ENCODE measurements around the gene CCNB2.

The CCNB2 gene

GRCh38 chr15:59104912-59105732 lies at the start of gene CCNB2:
CCNB2 (plus strand) TSS chr15:59105146; CDS start chr15:59105269, 123 bp downstream.
- peaks cover 32% of the 10 kb centered on the region for H3K79me2 ChIP-seq (ENCODE audit: control insufficient read depth, insufficient read depth, low read length, unreplicated experiment)
- H2AFZ ChIP-seq (ENCODE audit: low read length, unreplicated experiment), result peak within 1 kb of the TSS; percentile 81

GRCh38 chr15:59059076-59059597 lies 45.8 kb upstream of the CCNB2 start:
- Histone ChIP-seq H3K27me3 (ENCODE audit: insufficient read depth, low read length) (no peaks in the 10 kb centered on the region), H2AFZ (ENCODE audit: low read length, unreplicated experiment) (no peak overlapping the region), H3K36me3 (ENCODE audit: insufficient read depth, low read length) (peaks cover 32% of the 10 kb centered on the region), H3K4me1 (ENCODE audit: control insufficient read depth, insufficient read depth, low read length, unreplicated experiment) (no peaks in the 10 kb centered on the region), H3K79me2 (ENCODE audit: control insufficient read depth, insufficient read depth, low read length, unreplicated experiment) (no peaks in the 10 kb centered on the region), H3K27ac (ENCODE audit: low read depth, low read length) (no peak overlapping the region), H3K4me3 (ENCODE audit: low read depth, low read length) (no peak overlapping the region)

More at GRCh38 chr15:59104912-59105732, at the start of gene CCNB2:
- H3K36me3 ChIP-seq (ENCODE audit: insufficient read depth, low read length), result peaks cover 14% of the 10 kb centered on the region; the same call in 1 of the 2 replicates
- peak within 1 kb of the TSS; percentile 68 for H3K27ac ChIP-seq (ENCODE audit: low read depth, low read length)
- H3K27me3 ChIP-seq (ENCODE audit: insufficient read depth, low read length), result no peaks in the 10 kb centered on the region
- peaks cover 8% of the 10 kb centered on the region for H3K4me1 ChIP-seq (ENCODE audit: control insufficient read depth, insufficient read depth, low read length, unreplicated experiment)
- H3K4me3 ChIP-seq (ENCODE audit: low read depth, low read length), result peak within 1 kb of the TSS; percentile 90

GRCh38 chr15:59060348-59060747 lies 44.6 kb upstream of the CCNB2 start:
- Histone ChIP-seq H3K27ac (ENCODE audit: low read depth, low read length) (no peak overlapping the region), H3K27me3 (ENCODE audit: insufficient read depth, low read length) (no peaks in the 10 kb centered on the region), H3K4me3 (ENCODE audit: low read depth, low read length) (no peak overlapping the region), H3K4me1 (ENCODE audit: control insufficient read depth, insufficient read depth, low read length, unreplicated experiment) (no peaks in the 10 kb centered on the region), H3K79me2 (ENCODE audit: control insufficient read depth, insufficient read depth, low read length, unreplicated experiment) (no peaks in the 10 kb centered on the region), H2AFZ (ENCODE audit: low read length, unreplicated experiment) (no peak overlapping the region), H3K36me3 (ENCODE audit: insufficient read depth, low read length) (peaks cover 34% of the 10 kb centered on the region)

- Histone ChIP-seq H2AFZ (ENCODE audit: low read length, unreplicated experiment) (no peak overlapping the region), H3K79me2 (ENCODE audit: control insufficient read depth, insufficient read depth, low read length, unreplicated experiment) (no peaks in the 10 kb centered on the region), H3K27ac (ENCODE audit: low read depth, low read length) (0 out of 2 replicates have a peak overlapping the region, but pooled peaks have one; percentile 22), H3K27me3 (ENCODE audit: insufficient read depth, low read length) (no peaks in the 10 kb centered on the region), H3K36me3 (ENCODE audit: insufficient read depth, low read length) (peaks cover 22% of the 10 kb centered on the region), H3K4me3 (ENCODE audit: low read depth, low read length) (no peak overlapping the region), H3K4me1 (ENCODE audit: control insufficient read depth, insufficient read depth, low read length, unreplicated experiment) (no peaks in the 10 kb centered on the region)
These were observed 41.9 kb upstream of the CCNB2 start for GRCh38 chr15:59063042-59063441.

- H3K4me1 ChIP-seq (ENCODE audit: control insufficient read depth, insufficient read depth, low read length, unreplicated experiment), result no peaks in the 10 kb centered on the region
- no peak overlapping the region for H3K27ac ChIP-seq (ENCODE audit: low read depth, low read length)
- H3K36me3 ChIP-seq (ENCODE audit: insufficient read depth, low read length), result peaks cover 27% of the 10 kb centered on the region
- no peak overlapping the region for H2AFZ ChIP-seq (ENCODE audit: low read length, unreplicated experiment)
- H3K27me3 ChIP-seq (ENCODE audit: insufficient read depth, low read length), result no peaks in the 10 kb centered on the region
- no peak overlapping the region for H3K4me3 ChIP-seq (ENCODE audit: low read depth, low read length)
- H3K79me2 ChIP-seq (ENCODE audit: control insufficient read depth, insufficient read depth, low read length, unreplicated experiment), result no peaks in the 10 kb centered on the region
These were observed 35.5 kb upstream of the CCNB2 start for GRCh38 chr15:59069430-59069829.

GRCh38 chr15:59074607-59075006 lies 30.3 kb upstream of the CCNB2 start:
- Histone ChIP-seq H3K4me1 (ENCODE audit: control insufficient read depth, insufficient read depth, low read length, unreplicated experiment) (no peaks in the 10 kb centered on the region), H3K27me3 (ENCODE audit: insufficient read depth, low read length) (no peaks in the 10 kb centered on the region)

GRCh38 chr15:59087731-59088130 lies 17.2 kb upstream of the CCNB2 start:
- H3K4me1 ChIP-seq (ENCODE audit: control insufficient read depth, insufficient read depth, low read length, unreplicated experiment), result no peaks in the 10 kb centered on the region
- H3K4me3 ChIP-seq (ENCODE audit: low read depth, low read length), result no peak overlapping the region
- no peaks in the 10 kb centered on the region for H3K27me3 ChIP-seq (ENCODE audit: insufficient read depth, low read length)
- H3K36me3 ChIP-seq (ENCODE audit: insufficient read depth, low read length), result peaks cover 23% of the 10 kb centered on the region
- H2AFZ ChIP-seq (ENCODE audit: low read length, unreplicated experiment), result no peak overlapping the region
- H3K79me2 ChIP-seq (ENCODE audit: control insufficient read depth, insufficient read depth, low read length, unreplicated experiment), result peaks cover 4% of the 10 kb centered on the region
- no peak overlapping the region for H3K27ac ChIP-seq (ENCODE audit: low read depth, low read length)

More at GRCh38 chr15:59074607-59075006, 30.3 kb upstream of the CCNB2 start:
- Histone ChIP-seq H3K4me3 (ENCODE audit: low read depth, low read length) (no peak overlapping the region), H3K79me2 (ENCODE audit: control insufficient read depth, insufficient read depth, low read length, unreplicated experiment) (no peaks in the 10 kb centered on the region), H3K36me3 (ENCODE audit: insufficient read depth, low read length) (peaks cover 28% of the 10 kb centered on the region), H3K27ac (ENCODE audit: low read depth, low read length) (no peak overlapping the region), H2AFZ (ENCODE audit: low read length, unreplicated experiment) (no peak overlapping the region)

- peaks cover 34% of the 10 kb centered on the region for H3K36me3 ChIP-seq (ENCODE audit: insufficient read depth, low read length)
- H2AFZ ChIP-seq (ENCODE audit: low read length, unreplicated experiment), result no peak overlapping the region
- H3K79me2 ChIP-seq (ENCODE audit: control insufficient read depth, insufficient read depth, low read length, unreplicated experiment), result no peaks in the 10 kb centered on the region
- H3K4me1 ChIP-seq (ENCODE audit: control insufficient read depth, insufficient read depth, low read length, unreplicated experiment), result no peaks in the 10 kb centered on the region
- H3K27ac ChIP-seq (ENCODE audit: low read depth, low read length), result no peak overlapping the region
- no peak overlapping the region for H3K4me3 ChIP-seq (ENCODE audit: low read depth, low read length)
- H3K27me3 ChIP-seq (ENCODE audit: insufficient read depth, low read length), result no peaks in the 10 kb centered on the region
These were observed 10.9 kb upstream of the CCNB2 start for GRCh38 chr15:59094077-59094476.

GRCh38 chr15:59096429-59096828 lies 8.5 kb upstream of the CCNB2 start:
- no peak overlapping the region for H2AFZ ChIP-seq (ENCODE audit: low read length, unreplicated experiment)
- H3K36me3 ChIP-seq (ENCODE audit: insufficient read depth, low read length), result peaks cover 23% of the 10 kb centered on the region
- no peaks in the 10 kb centered on the region for H3K79me2 ChIP-seq (ENCODE audit: control insufficient read depth, insufficient read depth, low read length, unreplicated experiment)
- no peaks in the 10 kb centered on the region for H3K4me1 ChIP-seq (ENCODE audit: control insufficient read depth, insufficient read depth, low read length, unreplicated experiment)
- no peaks in the 10 kb centered on the region for H3K27me3 ChIP-seq (ENCODE audit: insufficient read depth, low read length)
- H3K27ac ChIP-seq (ENCODE audit: low read depth, low read length), result no peak overlapping the region
- no peak overlapping the region for H3K4me3 ChIP-seq (ENCODE audit: low read depth, low read length)

- no peaks in the 10 kb centered on the region for H3K27me3 ChIP-seq (ENCODE audit: insufficient read depth, low read length)
- peaks cover 2% of the 10 kb centered on the region for H3K4me1 ChIP-seq (ENCODE audit: control insufficient read depth, insufficient read depth, low read length, unreplicated experiment)
- H2AFZ ChIP-seq (ENCODE audit: low read length, unreplicated experiment), result no peak overlapping the region
- no peak overlapping the region for H3K27ac ChIP-seq (ENCODE audit: low read depth, low read length)
- no peak overlapping the region for H3K4me3 ChIP-seq (ENCODE audit: low read depth, low read length)
- H3K79me2 ChIP-seq (ENCODE audit: control insufficient read depth, insufficient read depth, low read length, unreplicated experiment), result no peaks in the 10 kb centered on the region
- peaks cover 11% of the 10 kb centered on the region for H3K36me3 ChIP-seq (ENCODE audit: insufficient read depth, low read length)
These were observed 5.7 kb upstream of the CCNB2 start for GRCh38 chr15:59099162-59099685.

GRCh38 chr15:59104602-59104911 lies 389 bp upstream of the CCNB2 start:
- H3K4me1 ChIP-seq (ENCODE audit: control insufficient read depth, insufficient read depth, low read length, unreplicated experiment), result peaks cover 8% of the 10 kb centered on the region
- no peaks in the 10 kb centered on the region for H3K27me3 ChIP-seq (ENCODE audit: insufficient read depth, low read length)
- H3K4me3 ChIP-seq (ENCODE audit: low read depth, low read length), result peak overlapping the region; percentile 90
- H3K36me3 ChIP-seq (ENCODE audit: insufficient read depth, low read length), result peaks cover 14% of the 10 kb centered on the region; the same call in 1 of the 2 replicates
- peaks cover 32% of the 10 kb centered on the region for H3K79me2 ChIP-seq (ENCODE audit: control insufficient read depth, insufficient read depth, low read length, unreplicated experiment)
- H2AFZ ChIP-seq (ENCODE audit: low read length, unreplicated experiment), result peak overlapping the region; percentile 81
- peak overlapping the region; percentile 68 for H3K27ac ChIP-seq (ENCODE audit: low read depth, low read length)
